Colon (tissue), 2 donors: Measurements from ENCODE around the gene TNFSF18.

Experiments used
- FAIRE-seq: peaks from 2 replicates; lab custom pipeline; 2012; peaks lifted over from hg19 to GRCh38; lab: Jason Lieb, UNC
- donor health status: control.
- donor health status: control.

The TNFSF18 gene

DNA sequence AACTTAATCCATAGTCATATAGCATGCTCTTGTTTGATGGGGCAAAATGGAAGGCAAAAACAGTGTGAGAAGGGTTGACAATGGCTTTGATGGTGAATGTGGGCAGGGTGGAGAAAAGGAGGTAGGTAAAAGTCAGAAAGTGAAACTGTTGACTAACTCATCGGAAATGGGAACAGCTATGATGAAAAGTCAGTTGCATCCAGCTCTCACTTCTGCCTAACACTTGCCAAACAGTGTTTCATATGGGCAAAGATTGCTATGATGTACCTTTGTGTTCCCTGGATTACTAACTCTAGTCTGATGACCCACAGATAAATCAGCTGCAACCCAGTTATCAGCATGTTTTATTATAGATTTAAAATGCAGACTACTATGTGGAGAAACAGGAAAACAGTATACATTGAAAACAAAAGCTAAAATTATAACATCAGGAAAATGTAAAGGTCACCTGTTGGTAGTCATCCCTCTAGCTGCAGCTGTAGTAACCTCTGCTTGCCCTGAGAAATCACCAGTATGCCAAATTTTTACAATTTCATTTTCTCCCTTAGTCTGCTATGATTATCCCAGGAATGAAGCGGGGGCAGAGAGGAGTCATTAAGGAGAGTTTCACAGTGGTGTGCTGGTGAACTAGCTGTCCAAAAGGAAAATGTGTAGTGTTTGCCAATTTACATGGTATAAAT lies 11.7 kb downstream of the TNFSF18 start:
- FAIRE-seq, result no peak

- FAIRE-seq, result no peak
Measured at GRCh38 chr1:173024543-173024942, 26.2 kb downstream of the TNFSF18 start.

DNA sequence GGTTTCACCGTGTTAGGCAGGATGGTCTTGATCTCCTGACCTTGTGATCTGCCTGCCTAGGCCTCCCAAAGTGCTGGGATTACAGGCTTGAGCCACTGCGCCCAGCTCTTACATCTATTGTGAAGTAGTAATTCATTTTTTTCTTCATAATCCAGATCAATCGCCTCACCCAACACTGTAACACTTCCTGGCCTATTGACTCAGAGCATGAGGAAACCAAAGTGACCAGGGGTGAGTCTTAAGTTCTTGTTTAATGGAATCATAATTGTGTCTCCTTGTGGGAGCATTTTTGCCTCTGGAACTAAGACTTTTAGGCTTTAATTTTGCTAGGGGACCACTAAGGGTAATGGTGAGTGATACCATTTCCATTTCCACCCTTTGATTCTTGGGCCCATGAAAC lies 27.4 kb downstream of the TNFSF18 start:
- FAIRE-seq, result no peak

DNA sequence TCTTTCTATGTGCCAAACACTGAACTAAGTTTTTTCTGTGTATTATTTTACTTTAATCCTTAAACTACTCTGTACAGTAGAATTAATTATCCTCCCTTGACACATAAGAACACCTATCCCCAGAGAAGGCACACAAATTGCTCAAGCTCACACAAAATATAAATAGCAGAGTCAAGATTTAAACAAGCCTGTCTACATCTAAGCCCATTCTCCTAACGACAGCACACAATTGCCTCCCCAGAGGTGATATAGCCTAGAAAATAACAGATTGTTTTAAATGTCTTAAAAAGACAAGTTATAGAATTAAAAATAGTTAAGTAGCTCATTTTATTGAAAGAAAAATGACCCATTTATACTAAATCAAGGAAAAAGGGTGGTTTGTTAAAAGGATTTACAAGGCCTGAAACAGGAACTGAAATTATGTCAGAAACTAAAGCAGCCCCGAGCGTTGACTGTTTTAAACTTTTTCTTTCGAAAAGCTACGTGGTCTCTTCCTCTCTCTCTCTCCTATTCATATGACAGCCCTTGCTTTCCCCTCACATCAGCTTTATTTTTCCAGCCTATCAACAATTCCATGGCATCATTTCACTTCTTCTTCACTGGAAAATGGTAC lies 30.5 kb downstream of the TNFSF18 start:
- peak; percentile 45 for FAIRE-seq

DNA sequence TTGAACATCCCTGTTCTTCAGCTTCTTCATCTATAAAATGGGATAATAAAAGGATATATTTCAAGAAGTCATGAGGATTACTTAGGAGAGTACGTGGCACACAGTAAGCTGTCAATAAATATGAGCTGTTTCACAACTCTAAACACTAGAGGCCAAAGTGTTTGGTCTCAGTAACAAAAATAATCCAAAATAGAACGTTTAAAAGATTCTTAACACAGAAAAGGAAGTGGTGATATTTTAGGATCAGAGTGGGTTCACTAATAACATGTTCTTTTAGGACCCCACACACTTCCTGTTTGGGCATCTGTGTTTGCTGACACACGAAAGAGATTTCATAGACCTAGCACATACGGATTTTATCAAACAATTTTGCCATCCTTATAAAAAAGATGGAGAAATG lies 32.9 kb downstream of the TNFSF18 start:
- no peak for FAIRE-seq

- no peak for FAIRE-seq
Measured at GRCh38 chr1:173016419-173016818, 34.3 kb downstream of the TNFSF18 start.

DNA sequence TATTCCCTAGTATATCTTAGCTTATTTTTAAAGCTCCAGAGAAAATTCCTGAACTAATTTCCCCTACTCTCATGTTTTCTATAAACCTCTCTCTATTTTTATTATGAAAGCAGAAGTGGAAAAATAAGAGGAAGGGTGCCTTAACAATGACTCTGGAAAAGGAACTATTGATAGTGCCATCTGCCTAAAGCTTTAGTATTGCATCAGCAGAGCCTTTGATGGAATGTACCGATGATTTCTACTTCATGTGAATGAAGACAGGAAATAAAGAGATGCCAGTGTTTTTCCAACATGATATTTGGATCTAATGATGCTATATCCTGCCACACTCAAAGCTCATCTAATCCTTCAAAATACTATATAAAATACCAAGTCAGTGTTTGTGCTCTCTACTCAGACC lies 35.1 kb downstream of the TNFSF18 start:
- FAIRE-seq, result no peak

- FAIRE-seq, result no peak
Measured at GRCh38 chr1:173014160-173014559, 36.6 kb downstream of the TNFSF18 start.

DNA sequence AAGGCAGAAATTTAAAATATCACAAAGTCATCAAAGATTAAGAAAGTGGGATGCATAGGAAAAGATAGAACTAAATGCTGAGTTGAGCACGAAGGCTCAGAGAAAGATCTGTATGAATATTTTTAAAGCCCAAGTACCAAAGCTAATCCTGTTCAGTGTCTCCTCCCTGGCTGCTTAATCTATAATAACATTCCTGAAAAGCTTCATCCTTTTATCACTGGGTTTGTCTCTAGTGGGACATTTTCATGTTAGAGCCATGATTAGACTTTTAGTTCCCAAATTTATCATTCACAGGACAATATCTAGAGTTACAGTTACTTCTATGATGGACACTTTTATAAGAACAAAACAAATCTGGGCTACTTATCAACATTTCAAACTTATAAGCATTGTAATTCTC lies 38.6 kb downstream of the TNFSF18 start:
- FAIRE-seq, result no peak

DNA sequence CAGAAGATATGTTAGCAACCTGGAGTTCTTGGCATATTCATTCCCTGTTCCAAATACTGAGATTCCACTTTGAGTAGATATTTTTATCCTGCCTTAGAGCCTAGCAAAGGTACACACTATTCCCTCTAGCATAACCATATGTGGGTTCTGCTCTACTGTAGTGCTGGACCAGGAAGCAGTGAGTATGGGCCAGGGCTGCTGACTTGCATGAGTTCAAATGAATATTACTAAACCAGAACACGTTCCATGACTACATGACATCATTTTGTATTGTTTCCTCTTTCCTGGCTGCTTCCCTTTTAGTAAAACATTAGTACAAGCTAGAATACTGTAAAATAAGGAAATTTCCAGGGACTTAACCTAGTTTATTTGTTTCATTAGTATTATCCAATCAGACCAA lies 41.1 kb downstream of the TNFSF18 start:
- no peak for FAIRE-seq

DNA sequence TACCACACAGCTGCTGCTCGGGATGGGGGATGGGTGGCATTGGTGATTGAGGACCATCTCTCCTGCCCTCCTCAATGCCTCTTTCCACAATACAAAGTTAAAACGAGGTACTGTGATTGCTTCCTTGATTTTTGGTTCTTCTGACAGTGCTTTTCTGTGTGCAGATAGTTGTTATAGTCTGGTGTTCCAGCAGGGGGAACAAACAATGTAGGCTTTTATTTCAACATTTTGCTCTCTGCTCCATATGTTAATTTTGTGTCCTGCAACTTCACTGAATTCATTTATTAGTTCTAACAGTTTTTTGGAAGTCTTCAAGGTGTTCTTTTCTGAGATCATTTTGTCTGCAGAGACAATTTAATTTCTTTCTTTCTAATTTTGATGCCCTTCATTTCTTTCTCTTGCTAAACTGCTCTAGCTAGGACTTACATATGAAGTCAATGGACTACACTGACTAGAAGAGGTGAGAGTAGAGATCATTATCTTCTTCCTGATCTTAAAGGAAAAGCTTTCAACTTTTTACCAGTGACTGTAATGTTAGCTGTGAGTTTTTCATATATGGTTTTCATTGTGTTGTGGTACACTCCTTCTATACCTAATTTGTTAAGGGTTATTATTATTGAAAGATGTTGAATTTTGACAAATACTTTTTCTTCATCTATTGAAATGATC lies 45.4 kb downstream of the TNFSF18 start:
- FAIRE-seq, result no peak

GRCh38 chr1:173002891-173003838 lies 47.6 kb downstream of the TNFSF18 start:
- FAIRE-seq, result no peak

DNA sequence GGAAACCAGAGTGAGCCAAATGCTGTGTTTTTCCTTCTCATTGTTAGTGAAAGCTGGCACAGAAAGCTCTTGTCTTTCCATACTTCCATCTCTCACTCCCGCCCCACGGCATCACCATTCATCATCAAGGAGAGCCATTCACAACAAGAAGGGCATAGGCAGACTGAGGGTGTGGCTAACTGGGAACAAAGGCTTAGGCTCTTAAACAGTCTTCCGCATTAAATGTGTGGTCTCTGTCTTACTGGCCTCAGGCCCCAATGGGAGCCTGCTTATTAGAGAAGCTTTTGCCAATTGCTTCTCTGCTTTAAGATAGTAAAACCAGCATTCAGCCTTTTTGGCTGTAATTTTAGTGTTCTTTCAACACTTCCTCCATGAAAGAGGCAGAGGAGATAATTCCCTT lies 51.4 kb downstream of the TNFSF18 start:
- FAIRE-seq, result no peak

- no peak for FAIRE-seq
Measured at GRCh38 chr1:172997941-172998361, 52.8 kb downstream of the TNFSF18 start.

- no peak for FAIRE-seq
Measured at GRCh38 chr1:172993640-172994039, 57.1 kb downstream of the TNFSF18 start.

GRCh38 chr1:172991674-172992400 lies 58.9 kb downstream of the TNFSF18 start:
- FAIRE-seq, result no peak

DNA sequence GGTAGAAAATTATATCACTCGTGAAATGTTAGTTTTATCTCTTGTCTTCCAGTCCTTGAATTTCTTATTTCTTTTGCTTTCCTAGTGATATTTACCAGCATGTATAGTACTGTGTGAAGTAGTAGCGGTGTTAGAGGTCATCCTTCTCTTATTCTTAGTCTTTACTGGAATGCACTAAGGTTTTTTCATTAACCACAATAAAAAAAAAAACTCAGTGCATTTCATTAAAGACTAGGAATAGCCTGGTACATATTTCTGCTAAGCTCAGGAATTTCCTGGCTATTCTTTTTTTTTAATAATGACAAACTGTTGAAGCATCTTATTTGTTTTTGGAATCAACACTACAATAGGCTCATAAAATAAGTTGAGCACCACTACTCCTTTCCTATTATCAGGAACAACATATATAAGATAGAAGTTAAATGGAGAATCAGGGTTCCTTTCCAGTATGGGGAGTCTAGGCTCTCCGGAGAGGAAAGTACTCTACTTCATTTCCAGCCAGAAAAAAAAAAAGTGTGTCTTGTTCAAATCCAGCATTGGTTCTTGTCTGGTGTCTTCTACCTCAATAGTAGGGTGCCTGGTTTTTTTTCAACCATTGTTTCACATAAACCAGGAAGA lies 60.0 kb downstream of the TNFSF18 start:
- no peak for FAIRE-seq
